A673 (cell line): ENCODE results near the gene AGAP2. TPM values are rescaled to one million over a fixed set of nuclear protein-coding genes. Genes with fewer than 3 reads are reported as not detected.
A peak's percentile ranks its signal among the peaks of the same experiment; 100 is the strongest.

Source experiments
- BruUV-seq: library from RNA; stranded (reverse); fragments of 400-500 nt; replicated peaks from 2 replicates; lab custom pipeline; 2021; lab: Mats Ljungman, UMichigan
- CTCF ChIA-PET: fragments of 300-600 bp; sonication (Branson Sonifier 250); formaldehyde crosslinking; loops from one replicate; lab custom pipeline; 2022; ENCODE audit warnings: antibody characterized with exemption; lab: Charles Lee
- POLR2A ChIA-PET: fragments of 300-600 bp; sonication (Branson Sonifier 250); formaldehyde crosslinking; loops from one replicate; lab custom pipeline; 2022; ENCODE audit warnings: antibody characterized with exemption; ENCODE audit not compliant: low non-redundant PET; lab: Charles Lee
- DNase-seq: peaks from one replicate; pipeline ENCODE4 v3.0.0-alpha.2; 2015; ENCODE audit warnings: low spot score
- H3K27ac ChIP-seq: fragments of 200-600 bp; sonication (generic); 2 replicates; pipeline ENCODE4 v1.5.1; 2016; ENCODE audit warnings: mixed run types, low read depth, mild to moderate bottlenecking, mixed read lengths, antibody characterized with exemption, low read length; ENCODE audit not compliant: poor library complexity, severe bottlenecking
- H3K27me3 ChIP-seq: fragments of 200-600 bp; sonication (generic); replicated peaks from 2 replicates; pipeline ENCODE4 v1.6.1; 2017; ENCODE audit warnings: mixed run types, low read depth, mild to moderate bottlenecking, mixed read lengths, antibody characterized with exemption, low read length; ENCODE audit not compliant: insufficient read depth, poor library complexity
- H3K36me3 ChIP-seq: fragments of 200-600 bp; sonication (generic); 2 replicates; pipeline ENCODE4 v1.6.1; 2016; ENCODE audit warnings: mixed run types, mild to moderate bottlenecking, mixed read lengths, antibody characterized with exemption, low read length; ENCODE audit not compliant: insufficient read depth, poor library complexity, severe bottlenecking
- H3K4me1 ChIP-seq: fragments of 200-600 bp; sonication (generic); 2 replicates; pipeline ENCODE4 v1.6.1; 2017; ENCODE audit warnings: mixed run types, mild to moderate bottlenecking, mixed read lengths, antibody characterized with exemption, low read length; ENCODE audit not compliant: insufficient read depth, poor library complexity, severe bottlenecking
- H3K4me3 ChIP-seq: fragments of 200-600 bp; sonication (generic); 2 replicates; pipeline ENCODE4 v1.5.1; 2016; ENCODE audit warnings: low read depth, mixed run types, mild to moderate bottlenecking, mixed read lengths, low read length; ENCODE audit not compliant: poor library complexity, severe bottlenecking
- H3K9me3 ChIP-seq: fragments of 200-600 bp; sonication (generic); 2 replicates; pipeline ENCODE4 v1.6.1; 2016; ENCODE audit warnings: mixed run types, low read depth, mild to moderate bottlenecking, mixed read lengths, antibody characterized with exemption, low read length; ENCODE audit not compliant: poor library complexity, severe bottlenecking
- EZH2 ChIP-seq: fragments of 200-600 bp; sonication (generic); IDR thresholded peaks from 2 replicates; pipeline ENCODE4 v1.6.1; 2017; ENCODE audit warnings: borderline replicate concordance, low read depth, mild to moderate bottlenecking, mixed read lengths, antibody characterized with exemption, low read length; ENCODE audit not compliant: poor library complexity, severe bottlenecking
- intact Hi-C: fragments of 100-400 bp; cut with micrococcal nuclease; formaldehyde crosslinking; loops from one replicate; pipeline ENCODE4 v1.10.0; 2022; ENCODE audit not compliant: unreplicated experiment
- total RNA-seq: library from RNA; stranded (reverse); gene quantifications from 2 replicates; pipeline ENCODE4 v1.2.3, GENCODE V29; 2021
- TF ChIP-seq, protein P1 (sequence below): fragments of 300-800, 200-600 bp; sonication (generic); conservative IDR thresholded peaks from 2 replicates; pipeline ENCODE4 v1.5.1; 2017; ENCODE audit warnings: low read depth, mild to moderate bottlenecking, antibody characterized with exemption, low read length, moderate library complexity, mixed read lengths

The AGAP2 gene
- total RNA-seq, 1 experiment from 2014 or later, result 4.0 TPM

DNA sequence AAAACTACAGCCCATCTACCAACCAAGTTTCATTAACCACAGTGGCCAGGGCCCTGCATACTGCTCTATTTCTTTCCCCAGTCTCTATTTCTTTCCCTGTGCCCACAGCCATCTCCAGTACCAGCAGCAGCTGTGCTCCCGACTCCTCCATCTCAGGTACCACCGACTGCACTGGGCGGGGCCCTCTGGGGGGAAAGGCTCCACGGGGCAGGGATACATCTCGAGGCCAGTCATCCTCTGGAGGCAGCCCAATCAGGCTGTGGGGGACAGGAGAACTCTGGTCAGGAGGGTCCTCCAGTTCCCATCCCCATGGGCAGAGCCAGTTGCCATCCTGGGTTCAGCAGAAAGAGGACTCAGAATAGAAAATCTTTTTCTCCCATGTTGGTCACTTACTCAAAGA, 10.5 kb upstream of the AGAP2 start:
- peaks cover 44% of the 10 kb centered on the region for H3K36me3 ChIP-seq
- H3K9me3 ChIP-seq, result no peaks in the 10 kb centered on the region
- H3K4me1 ChIP-seq, result peaks cover 27% of the 10 kb centered on the region
- CTCF ChIA-PET, result no interaction called here
- TF ChIP-seq EZH2, result no peak
- TF ChIP-seq, protein P1, sequence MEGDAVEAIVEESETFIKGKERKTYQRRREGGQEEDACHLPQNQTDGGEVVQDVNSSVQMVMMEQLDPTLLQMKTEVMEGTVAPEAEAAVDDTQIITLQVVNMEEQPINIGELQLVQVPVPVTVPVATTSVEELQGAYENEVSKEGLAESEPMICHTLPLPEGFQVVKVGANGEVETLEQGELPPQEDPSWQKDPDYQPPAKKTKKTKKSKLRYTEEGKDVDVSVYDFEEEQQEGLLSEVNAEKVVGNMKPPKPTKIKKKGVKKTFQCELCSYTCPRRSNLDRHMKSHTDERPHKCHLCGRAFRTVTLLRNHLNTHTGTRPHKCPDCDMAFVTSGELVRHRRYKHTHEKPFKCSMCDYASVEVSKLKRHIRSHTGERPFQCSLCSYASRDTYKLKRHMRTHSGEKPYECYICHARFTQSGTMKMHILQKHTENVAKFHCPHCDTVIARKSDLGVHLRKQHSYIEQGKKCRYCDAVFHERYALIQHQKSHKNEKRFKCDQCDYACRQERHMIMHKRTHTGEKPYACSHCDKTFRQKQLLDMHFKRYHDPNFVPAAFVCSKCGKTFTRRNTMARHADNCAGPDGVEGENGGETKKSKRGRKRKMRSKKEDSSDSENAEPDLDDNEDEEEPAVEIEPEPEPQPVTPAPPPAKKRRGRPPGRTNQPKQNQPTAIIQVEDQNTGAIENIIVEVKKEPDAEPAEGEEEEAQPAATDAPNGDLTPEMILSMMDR, result no peak
- H3K4me3 ChIP-seq, result no peak overlapping the region
- no peaks in the 10 kb centered on the region for H3K27me3 ChIP-seq
- no peak for DNase-seq
- no peak overlapping the region for H3K27ac ChIP-seq
- intact Hi-C loops, result no loop called here
- no TSS peak for BruUV-seq
- POLR2A ChIA-PET, result no interaction called here

DNA sequence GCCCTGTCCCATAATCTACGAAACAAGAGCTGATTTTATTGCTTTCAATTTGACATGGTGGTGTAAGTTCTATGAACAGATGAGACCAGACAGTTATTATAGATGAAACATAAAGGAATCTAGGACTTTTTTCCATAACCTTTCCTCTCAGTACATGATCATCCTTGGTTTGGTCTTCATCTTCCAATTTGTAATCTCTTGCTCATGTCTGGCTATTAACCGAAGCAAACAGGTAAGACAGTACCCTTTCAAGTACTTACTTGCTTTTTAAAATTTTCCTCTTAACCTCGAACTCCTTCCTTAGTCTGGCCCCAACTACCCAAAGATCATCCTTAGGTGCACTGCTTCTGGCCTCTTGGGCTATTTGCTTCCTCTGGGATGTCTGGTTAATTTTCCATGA, 7.5 kb upstream of the AGAP2 start:
- Histone ChIP-seq H3K27ac (peak overlapping the region; percentile 97), H3K4me1 (peaks cover 12% of the 10 kb centered on the region), H3K27me3 (no peaks in the 10 kb centered on the region), H3K36me3 (peaks cover 43% of the 10 kb centered on the region), H3K4me3 (peak overlapping the region; percentile 60), H3K9me3 (no peaks in the 10 kb centered on the region)
- intact Hi-C loops, result no loop called here
- CTCF ChIA-PET, result no interaction called here
- POLR2A ChIA-PET, result no interaction called here
- BruUV-seq, result no TSS peak
- DNase-seq, result no peak
- TF ChIP-seq EZH2, result no peak
- TF ChIP-seq, protein P1, result no peak

DNA sequence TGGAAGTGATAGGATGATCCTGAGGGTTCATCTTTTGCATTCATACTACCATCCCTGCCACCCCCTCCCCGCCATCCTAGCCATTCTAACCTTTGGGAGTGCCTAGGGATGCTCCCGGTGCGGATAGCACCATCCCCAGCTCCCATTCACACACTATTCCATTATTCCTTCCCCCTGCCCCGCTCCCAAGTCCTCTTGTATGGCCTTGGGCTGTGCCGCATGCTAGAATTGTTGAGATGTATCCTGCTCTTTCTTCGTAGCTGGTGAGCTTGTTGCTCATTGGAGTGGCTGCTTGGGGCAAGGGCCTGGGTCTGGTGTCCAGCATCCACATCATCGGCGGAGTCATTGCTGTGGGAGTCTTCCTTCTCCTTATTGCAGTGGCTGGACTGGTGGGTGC, 6.9 kb upstream of the AGAP2 start:
- intact Hi-C loops, result no loop called here
- TF ChIP-seq, protein P1, result no peak
- no peak for TF ChIP-seq EZH2
- TSS peak; percentile 57 for BruUV-seq

More for the DNA sequence above, 6.9 kb upstream of the AGAP2 start:
- peak overlapping the region; percentile 60 for H3K4me3 ChIP-seq
- H3K9me3 ChIP-seq, result no peaks in the 10 kb centered on the region
- no peak for DNase-seq
- ChIA-PET CTCF (interaction anchor here (1.4 kb wide), 1 partner anchor 19 kb away, joined by 15 read pairs; no protein-coding TSS in a partner anchor), POLR2A (interaction anchor here (0.5 to 1.1 kb wide), 2 partner anchors 152 to 228 kb away, joined by 6 read pairs; no protein-coding TSS in a partner anchor)
- no peaks in the 10 kb centered on the region for H3K27me3 ChIP-seq
- peaks cover 37% of the 10 kb centered on the region for H3K36me3 ChIP-seq
- H3K4me1 ChIP-seq, result peaks cover 7% of the 10 kb centered on the region
- peak overlapping the region; percentile 97 for H3K27ac ChIP-seq
